Activated CD4-positive, alpha-beta T cell treated with anti-CD3 and anti-CD28 coated beads, Interleukin-2, amount 50 U/mL, for 24 hours (primary cell): ENCODE data around the gene FIBIN.
"Not testable (repeated sequence)": the region's sequence is repeated elsewhere in the genome, so short reads cannot be mapped to it uniquely, and the experiment has no call there.

Source experiments
- DNase-seq, 2 donors: peaks; one replicate each; pipeline ENCODE4 v3.0.0-alpha.2; 2020; ENCODE audit warnings: low read depth in 1 of 2, low spot score in 1 of 2

FIBIN gene

DNA sequence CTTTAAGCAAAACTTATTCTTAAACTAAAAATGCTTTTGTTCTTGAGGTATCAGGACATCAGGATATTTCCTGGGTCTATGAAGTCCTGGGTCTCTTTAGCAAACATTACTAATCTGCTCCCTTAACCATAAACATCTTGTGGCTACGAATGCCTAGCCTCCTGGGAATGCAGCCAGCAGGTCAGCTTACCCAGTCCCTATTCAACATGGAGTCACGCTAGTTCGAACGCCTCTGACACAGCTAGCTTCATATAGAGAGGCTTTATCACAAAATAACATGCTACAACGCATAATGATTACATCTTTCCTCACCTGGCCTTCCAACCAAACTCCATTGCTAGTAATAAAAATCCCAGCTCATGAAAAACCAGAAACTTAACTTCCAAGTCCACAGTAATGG lies 17.5 kb upstream of the FIBIN start:
- no peak for DNase-seq

DNA sequence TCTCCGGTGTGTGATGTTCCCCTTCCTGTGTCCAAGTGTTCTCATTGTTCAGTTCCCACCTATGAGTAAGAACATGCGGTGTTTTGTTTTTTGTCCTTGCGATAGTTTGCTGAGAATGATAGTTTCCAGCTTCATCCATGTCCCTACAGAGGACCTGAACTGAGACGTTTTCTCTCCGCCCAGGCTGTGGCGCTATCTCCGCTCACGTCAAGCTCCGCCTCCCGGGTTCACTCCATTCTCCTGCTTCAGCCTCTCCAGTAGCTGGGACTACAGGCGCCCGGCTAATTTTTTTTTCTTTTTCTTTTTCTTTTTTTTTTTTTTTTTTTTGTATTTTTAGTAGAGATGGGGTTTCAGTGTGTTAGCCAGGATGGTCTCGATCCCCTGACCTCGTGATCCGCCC lies 16.7 kb upstream of the FIBIN start:
- not testable (repeated sequence) for DNase-seq

DNA sequence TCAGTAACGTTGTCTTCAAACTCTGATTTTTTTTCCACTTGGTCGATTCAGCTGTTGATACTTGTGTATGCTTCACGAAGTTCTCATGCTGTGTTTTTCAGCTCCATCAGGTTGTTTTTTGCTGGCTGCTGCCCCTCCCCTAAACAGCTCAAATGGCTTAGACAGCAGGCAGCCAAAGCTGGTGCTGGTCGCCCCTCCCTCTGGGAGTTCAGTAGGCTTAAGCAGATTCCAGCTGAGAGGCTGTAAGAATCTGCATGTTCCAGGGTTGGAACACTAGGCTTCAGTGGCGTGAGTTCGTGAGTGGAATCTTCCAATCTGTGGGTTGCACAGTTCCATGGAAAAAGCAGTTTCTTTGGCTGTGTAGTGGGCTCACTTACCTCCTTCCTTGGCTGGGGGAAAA lies 10.3 kb upstream of the FIBIN start:
- no peak for DNase-seq

DNA sequence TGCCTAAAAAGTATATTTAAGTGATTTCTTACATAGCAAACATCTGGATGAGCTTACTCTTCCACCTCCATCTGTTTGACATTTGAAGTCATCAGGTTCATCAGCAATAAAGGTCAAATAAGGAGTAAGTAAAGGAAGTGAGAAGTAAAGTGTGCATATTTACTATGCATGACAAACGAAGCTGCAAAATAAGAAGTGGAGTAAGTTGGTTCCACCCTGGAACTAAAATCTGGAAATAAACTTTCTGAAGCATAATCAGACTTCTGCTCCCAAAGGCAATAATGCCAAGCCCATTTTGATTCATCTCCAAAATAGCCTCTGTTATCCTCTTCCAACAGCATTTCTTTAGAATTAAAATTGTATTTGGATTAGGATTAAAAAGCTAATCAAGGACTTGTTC lies 8.4 kb upstream of the FIBIN start:
- DNase-seq = no peak

DNA sequence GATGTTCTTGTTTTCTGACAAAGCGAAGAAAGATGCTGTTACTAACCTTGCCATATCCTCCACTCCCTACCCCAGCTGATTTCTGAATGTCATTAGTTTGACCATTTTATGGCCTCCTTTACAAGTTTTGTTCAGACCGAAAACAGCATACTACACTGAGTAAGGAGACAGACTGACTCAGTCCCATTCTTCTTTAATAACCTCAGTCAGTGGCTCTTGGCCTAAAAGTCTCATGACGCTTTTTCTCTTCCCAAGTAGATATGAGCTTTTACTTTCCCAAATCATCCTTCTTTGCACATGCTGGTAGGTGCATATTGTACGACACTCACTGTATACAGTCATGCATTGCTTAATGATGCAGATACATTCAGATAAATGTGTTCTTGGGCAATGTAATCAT lies 8.0 kb upstream of the FIBIN start:
- DNase-seq = no peak

GRCh38 chr11:26987272-26987671 lies 6.6 kb upstream of the FIBIN start:
- DNase-seq = no peak

DNA sequence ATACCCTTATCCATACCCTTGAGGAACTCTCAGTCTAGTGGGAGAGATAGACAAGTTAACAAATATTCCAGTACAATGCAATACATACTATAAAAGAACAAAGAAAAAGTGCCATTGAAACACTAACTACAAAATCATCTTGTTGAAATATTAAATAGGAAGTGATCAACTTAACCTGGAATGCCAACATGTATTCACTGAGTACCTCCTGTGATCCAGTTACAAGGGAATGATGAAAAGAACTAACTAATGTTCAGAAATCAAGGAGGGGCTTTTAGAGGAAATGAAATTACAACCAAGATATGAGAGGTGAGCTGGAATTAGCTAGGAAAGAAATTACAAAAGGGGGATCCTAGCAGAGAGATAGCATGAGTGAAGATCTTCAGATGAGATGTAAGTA lies 6.2 kb upstream of the FIBIN start:
- no peak for DNase-seq

GRCh38 chr11:26992031-26992541 lies 1.8 kb upstream of the FIBIN start:
- no peak for DNase-seq

DNA sequence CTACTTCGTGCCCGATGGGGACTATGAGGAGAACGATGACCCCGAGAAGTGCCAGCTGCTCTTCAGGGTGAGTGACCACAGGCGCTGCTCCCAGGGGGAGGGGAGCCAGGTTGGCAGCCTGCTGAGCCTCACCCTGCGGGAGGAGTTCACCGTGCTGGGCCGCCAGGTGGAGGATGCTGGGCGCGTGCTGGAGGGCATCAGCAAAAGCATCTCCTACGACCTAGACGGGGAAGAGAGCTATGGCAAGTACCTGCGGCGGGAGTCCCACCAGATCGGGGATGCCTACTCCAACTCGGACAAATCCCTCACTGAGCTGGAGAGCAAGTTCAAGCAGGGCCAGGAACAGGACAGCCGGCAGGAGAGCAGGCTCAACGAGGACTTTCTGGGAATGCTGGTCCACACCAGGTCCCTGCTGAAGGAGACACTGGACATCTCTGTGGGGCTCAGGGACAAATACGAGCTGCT lies 751 bp downstream of the FIBIN start:
- no peak for DNase-seq

GRCh38 chr11:26995701-26996460 lies 2.0 kb downstream of the FIBIN start:
- no peak for DNase-seq

DNA sequence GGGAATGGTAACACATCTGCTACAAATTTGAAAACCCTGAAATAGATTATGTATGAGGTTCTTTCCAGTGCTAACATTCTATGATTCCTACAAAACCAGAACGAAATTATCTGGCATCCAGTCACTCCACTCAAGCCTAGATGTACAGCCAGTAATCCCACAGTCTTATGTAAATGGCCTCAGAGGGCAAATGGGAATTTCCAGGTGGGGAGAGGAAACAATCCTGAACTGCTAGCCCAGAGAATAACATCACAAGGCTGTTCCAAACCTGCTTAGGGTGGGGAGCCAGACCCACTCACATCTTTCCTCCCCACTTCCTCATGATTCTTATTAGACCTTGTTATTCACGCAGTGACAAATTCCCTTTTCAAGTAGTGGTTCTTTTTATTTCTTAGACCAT lies 3.5 kb downstream of the FIBIN start:
- DNase-seq = no peak

DNA sequence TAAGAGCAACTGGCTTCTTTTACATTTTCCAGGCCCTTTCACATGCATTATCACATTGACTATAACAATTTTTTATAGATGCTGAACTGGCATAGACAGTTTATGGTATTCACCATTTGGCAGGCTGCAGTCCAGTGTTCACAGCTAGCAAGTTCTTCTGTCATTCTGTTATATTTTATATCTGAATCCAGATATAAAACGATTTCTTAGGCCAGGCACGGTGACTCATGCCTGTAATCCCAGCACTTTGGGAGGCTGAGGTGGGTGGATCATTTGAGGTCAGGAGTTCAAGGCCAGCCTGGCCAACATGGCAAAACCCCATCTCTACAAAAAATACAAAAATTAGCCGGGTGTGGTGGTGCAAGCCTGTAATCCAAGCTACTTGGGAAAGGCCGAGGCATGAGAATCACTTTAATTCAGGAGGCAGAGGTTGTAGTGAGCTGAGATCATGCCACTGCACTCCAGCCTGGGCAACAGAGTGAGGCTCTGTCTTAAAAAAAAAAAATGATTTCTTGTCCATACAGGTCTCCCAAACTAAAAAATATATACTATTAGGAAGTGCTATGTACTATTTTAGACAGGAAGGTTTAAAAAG lies 7.3 kb downstream of the FIBIN start:
- not testable (repeated sequence) for DNase-seq

DNA sequence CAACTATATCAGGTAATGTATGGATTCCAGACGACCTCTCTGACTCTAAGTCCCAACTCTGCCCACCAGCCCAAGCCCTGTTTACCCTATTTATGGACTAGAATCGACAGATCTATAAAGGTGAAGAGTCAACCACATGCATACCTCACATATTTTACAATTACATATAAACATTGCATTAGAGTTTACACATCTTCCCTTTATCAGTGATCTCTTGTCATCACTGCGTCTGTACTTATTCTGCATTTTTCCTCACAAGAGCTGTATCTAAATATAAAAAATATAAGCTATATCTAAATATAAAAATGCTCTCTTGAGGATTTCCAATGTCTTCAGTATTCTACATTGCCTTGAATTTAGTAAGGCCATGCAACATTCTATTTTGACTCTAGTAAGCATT lies 8.5 kb downstream of the FIBIN start:
- DNase-seq = no peak

DNA sequence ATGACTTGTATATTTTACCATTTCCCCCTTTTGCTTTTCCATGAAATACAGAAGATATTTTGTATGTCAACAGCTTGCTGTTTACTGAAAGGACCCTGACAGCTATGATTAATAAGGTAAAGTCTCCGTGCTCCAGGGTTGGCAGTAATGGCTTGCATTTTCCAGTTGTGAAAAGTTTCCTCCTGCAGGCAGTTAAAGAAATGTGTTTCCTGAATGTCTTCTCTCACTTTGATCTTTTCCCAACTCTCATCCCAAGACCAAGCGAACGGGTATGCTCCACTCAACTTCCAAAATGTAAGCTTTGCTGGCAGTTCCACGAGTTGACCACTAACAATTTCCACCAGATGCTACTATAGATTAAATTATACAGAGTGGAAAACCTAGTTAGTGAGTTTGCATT lies 8.9 kb downstream of the FIBIN start:
- no peak for DNase-seq

- DNase-seq = no peak
Observed at GRCh38 chr11:27004103-27004502, 10.2 kb downstream of the FIBIN start.

GRCh38 chr11:27008811-27009535 lies 15.1 kb downstream of the FIBIN start:
- DNase-seq = no peak

- DNase-seq = no peak
Observed at GRCh38 chr11:27011560-27012233, 17.8 kb downstream of the FIBIN start.

DNA sequence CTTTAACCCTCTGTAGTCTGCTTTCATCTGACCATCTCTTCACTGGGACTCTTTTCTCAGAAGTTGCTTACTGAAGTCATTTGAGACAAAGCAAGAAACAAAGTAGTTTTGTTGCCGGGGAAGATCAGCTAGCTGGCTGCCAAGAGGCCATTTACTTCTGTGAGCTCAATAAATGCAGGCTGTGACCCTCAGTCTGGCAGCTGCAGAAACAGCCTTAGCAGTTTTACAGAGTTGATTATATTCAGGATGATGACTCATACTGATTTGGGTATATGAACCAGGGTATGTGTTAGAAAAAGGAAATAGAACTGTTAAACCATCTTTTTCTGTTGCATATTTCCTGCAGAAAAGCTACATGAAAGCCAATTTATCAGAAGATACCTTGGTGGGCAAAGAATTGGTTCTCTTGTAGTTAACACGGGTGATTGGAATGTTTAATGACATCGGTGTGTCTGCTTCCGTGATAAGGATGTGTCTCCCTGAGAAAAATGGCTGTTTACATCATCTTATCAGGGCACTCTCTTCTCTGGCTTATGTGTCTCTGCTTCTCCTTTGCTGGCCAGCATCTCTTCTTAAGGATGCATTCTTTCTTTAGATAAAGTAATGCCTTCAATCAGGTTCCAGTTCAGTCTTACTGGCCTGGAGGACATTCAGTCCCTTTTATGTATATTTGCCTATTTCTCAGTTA lies 18.5 kb downstream of the FIBIN start:
- no peak for DNase-seq

GRCh38 chr11:27013781-27014361 lies 20.0 kb downstream of the FIBIN start:
- no peak for DNase-seq

DNA sequence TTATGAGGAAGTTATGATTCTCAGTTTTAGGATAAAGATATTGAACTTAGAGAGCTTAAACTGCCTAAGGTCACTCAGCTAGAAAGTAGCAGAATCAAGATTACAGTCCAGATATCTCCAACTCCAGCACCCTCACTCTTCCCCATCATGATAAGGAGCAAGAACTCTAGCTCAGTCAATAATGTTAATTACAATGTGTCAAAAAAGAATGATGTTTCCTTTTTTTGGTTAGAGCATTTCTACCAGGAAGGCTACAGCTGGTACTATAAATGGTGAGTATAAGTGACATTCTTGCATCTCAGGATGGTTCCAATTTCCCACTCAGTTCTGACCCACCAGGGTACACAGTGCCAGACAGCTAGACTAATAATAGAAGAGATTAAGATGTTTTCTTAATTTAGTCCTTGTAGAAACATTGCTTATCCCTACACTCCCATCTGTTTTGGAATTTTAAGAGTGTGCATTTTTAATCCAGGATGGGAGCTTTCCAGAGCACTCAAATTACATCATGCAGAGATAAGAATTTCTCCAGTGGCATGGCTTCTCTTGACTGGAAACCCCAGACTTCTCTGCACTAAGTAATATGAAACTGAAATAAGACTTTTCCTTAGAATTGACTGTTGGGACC lies 25.1 kb downstream of the FIBIN start:
- no peak for DNase-seq
